ENCODE data around the gene CALML5. TPM values are rescaled to one million over a fixed set of nuclear protein-coding genes. Genes with fewer than 3 reads are reported as not detected.

The CALML5 gene
- total RNA-seq, 2 experiments from 2014 or later: not detected

GRCh38 chr10:5511231-5511884 lies 12.0 kb upstream of the CALML5 start:
- DNase-seq: no peak
- ATAC-seq: no peak
- H3K9me3 Mint-ChIP-seq: no peaks in the 10 kb centered on the region
- H3K27me3 Mint-ChIP-seq: peaks cover 2% of the 10 kb centered on the region
- no peaks in the 10 kb centered on the region for H3K36me3 Mint-ChIP-seq (ENCODE audit: low read depth)
- H3K27ac Mint-ChIP-seq: no peak overlapping the region
- peaks cover 12% of the 10 kb centered on the region for H3K4me1 Mint-ChIP-seq (ENCODE audit: low read depth)
- TF ChIP-seq CTCF (IDR thresholded peaks at IDR 0.05): no peak
- H3K4me3 Mint-ChIP-seq: no peak overlapping the region
- intact Hi-C loops (cut with micrococcal nuclease): no loop called here
- ChIA-PET POLR2A (no interaction called here), CTCF (interaction anchor here (1.0 kb wide), 1 partner anchor 111 kb away, joined by 4 read pairs; no protein-coding TSS in a partner anchor)

GRCh38 chr10:5510281-5511072 lies 11.1 kb upstream of the CALML5 start:
- CTCF ChIA-PET: interaction anchor here (0.7 to 0.8 kb wide), 2 partner anchors 76 to 112 kb away, joined by 3 read pairs; no protein-coding TSS in a partner anchor

GRCh38 chr10:5509691-5510090 lies 10.3 kb upstream of the CALML5 start:
- no peaks in the 10 kb centered on the region for H3K9me3 Mint-ChIP-seq
- no peak for ATAC-seq
- H3K4me1 Mint-ChIP-seq (ENCODE audit: low read depth): peaks cover 12% of the 10 kb centered on the region
- H3K36me3 Mint-ChIP-seq (ENCODE audit: low read depth): no peaks in the 10 kb centered on the region
- H3K27ac Mint-ChIP-seq: no peak overlapping the region
- DNase-seq: no peak
- H3K27me3 Mint-ChIP-seq: peaks cover 3% of the 10 kb centered on the region
- no peak overlapping the region for H3K4me3 Mint-ChIP-seq
- TF ChIP-seq CTCF (IDR thresholded peaks at IDR 0.05): no peak
- intact Hi-C loops (cut with micrococcal nuclease): no loop called here
- ChIA-PET POLR2A (no interaction called here), CTCF (interaction anchor here (1.5 kb wide), 1 partner anchor 120 kb away, joined by 3 read pairs; no protein-coding TSS in a partner anchor)

More at GRCh38 chr10:5510281-5511072, 11.1 kb upstream of the CALML5 start:
- Mint-ChIP-seq H3K4me1 (ENCODE audit: low read depth) (peaks cover 12% of the 10 kb centered on the region), H3K27me3 (peaks cover 2% of the 10 kb centered on the region), H3K27ac (no peak overlapping the region), H3K4me3 (no peak overlapping the region), H3K9me3 (no peaks in the 10 kb centered on the region), H3K36me3 (ENCODE audit: low read depth) (no peaks in the 10 kb centered on the region)
- POLR2A ChIA-PET: no interaction called here
- ATAC-seq: no peak
- intact Hi-C loops (cut with micrococcal nuclease): no loop called here
- no peak for DNase-seq
- TF ChIP-seq CTCF (IDR thresholded peaks at IDR 0.05): no peak

GRCh38 chr10:5509236-5509635 lies 9.9 kb upstream of the CALML5 start:
- intact Hi-C loops (cut with micrococcal nuclease): no loop called here
- Mint-ChIP-seq H3K4me3 (no peak overlapping the region), H3K36me3 (ENCODE audit: low read depth) (no peaks in the 10 kb centered on the region), H3K27ac (no peak overlapping the region), H3K4me1 (ENCODE audit: low read depth) (peaks cover 12% of the 10 kb centered on the region), H3K27me3 (peaks cover 3% of the 10 kb centered on the region), H3K9me3 (no peaks in the 10 kb centered on the region)
- ChIA-PET CTCF (interaction anchor here (1.5 kb wide), 1 partner anchor 121 kb away, joined by 3 read pairs; no protein-coding TSS in a partner anchor), POLR2A (no interaction called here)
- no peak for ATAC-seq
- TF ChIP-seq CTCF (IDR thresholded peaks at IDR 0.05): no peak
- DNase-seq: no peak

GRCh38 chr10:5508786-5509185 lies 9.4 kb upstream of the CALML5 start:
- ChIA-PET POLR2A (no interaction called here), CTCF (interaction anchor here (1.5 kb wide), 1 partner anchor 121 kb away, joined by 3 read pairs; no protein-coding TSS in a partner anchor)
- Mint-ChIP-seq H3K27me3 (peaks cover 6% of the 10 kb centered on the region), H3K4me3 (no peak overlapping the region), H3K4me1 (ENCODE audit: low read depth) (peaks cover 12% of the 10 kb centered on the region), H3K9me3 (no peaks in the 10 kb centered on the region), H3K36me3 (ENCODE audit: low read depth) (no peaks in the 10 kb centered on the region), H3K27ac (no peak overlapping the region)
- intact Hi-C loops (cut with micrococcal nuclease): no loop called here
- DNase-seq (no peak), ATAC-seq (no peak)
- TF ChIP-seq CTCF (IDR thresholded peaks at IDR 0.05): no peak

Data from activated CD8-positive, alpha-beta T cell treated with anti-CD3 and anti-CD28 coated beads for 36 hours (primary cell).